Measurements from ENCODE around the gene MSMP. TPM values are rescaled to one million over a fixed set of nuclear protein-coding genes. Genes with fewer than 3 reads are reported as not detected.

The MSMP gene
- total RNA-seq, 1 experiment from 2014 or later = 2.1 TPM

DNA sequence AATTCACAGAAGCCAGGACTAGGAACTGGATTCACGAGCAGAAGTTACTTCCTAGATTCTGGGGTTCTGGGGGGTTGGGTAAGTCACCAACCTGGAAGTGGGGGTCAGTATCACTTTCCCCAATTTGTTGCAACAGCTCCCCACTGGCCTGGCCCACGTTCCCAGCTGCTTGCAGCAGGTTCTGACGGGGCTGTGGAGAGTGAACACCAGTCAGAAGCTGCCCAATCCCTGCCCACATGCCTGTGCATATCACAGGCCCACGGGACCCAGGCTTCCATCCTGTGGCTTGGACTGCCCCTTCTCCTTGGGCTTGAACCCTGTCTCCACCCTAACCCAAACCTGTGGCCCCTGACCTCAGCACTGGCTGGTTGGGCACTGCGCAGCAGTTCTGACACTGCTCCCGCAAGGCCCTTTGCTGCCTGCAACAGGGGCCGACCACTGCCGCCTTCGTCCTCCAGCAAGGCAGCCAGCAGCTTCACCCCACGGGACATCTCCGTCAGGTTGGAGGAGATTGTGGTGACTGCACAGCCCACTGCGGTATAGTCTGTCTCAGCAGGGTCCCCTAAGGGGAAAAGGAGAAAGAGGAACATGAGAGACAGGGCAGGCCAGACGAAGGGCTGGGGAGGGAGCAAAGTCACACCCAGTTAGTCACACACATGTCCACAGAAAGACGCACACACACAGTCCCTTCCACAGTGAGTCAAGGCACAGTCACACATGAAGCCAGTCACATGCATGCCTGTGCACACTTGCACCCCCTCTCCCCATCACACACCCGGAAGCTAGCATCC, 35.2 kb downstream of the MSMP start:
- TF ChIP-seq SMAD3 (CRISPR knock-in tag; IDR thresholded peaks at IDR 0.05; ENCODE audit: borderline replicate concordance) (no peak), ETV6 (CRISPR knock-in tag; IDR thresholded peaks at IDR 0.05) (no peak), NFATC4 (CRISPR knock-in tag; IDR thresholded peaks at IDR 0.05) (no peak), RELA (CRISPR knock-in tag; IDR thresholded peaks at IDR 0.05; ENCODE audit: borderline replicate concordance) (no peak), ZNF121 (CRISPR knock-in tag; IDR thresholded peaks at IDR 0.05) (no peak), PREB (CRISPR knock-in tag; IDR thresholded peaks at IDR 0.05; ENCODE audit: borderline replicate concordance) (no peak), ZNF396 (CRISPR knock-in tag; IDR thresholded peaks at IDR 0.05; ENCODE audit: borderline replicate concordance) (no peak), FOXJ3 (CRISPR knock-in tag; IDR thresholded peaks at IDR 0.05; ENCODE audit: borderline replicate concordance) (no peak), ZNF219 (CRISPR knock-in tag; IDR thresholded peaks at IDR 0.05; ENCODE audit: borderline replicate concordance) (no peak), ZNF423 (CRISPR knock-in tag; IDR thresholded peaks at IDR 0.05) (no peak)
- TF ChIP-seq, protein P1, sequence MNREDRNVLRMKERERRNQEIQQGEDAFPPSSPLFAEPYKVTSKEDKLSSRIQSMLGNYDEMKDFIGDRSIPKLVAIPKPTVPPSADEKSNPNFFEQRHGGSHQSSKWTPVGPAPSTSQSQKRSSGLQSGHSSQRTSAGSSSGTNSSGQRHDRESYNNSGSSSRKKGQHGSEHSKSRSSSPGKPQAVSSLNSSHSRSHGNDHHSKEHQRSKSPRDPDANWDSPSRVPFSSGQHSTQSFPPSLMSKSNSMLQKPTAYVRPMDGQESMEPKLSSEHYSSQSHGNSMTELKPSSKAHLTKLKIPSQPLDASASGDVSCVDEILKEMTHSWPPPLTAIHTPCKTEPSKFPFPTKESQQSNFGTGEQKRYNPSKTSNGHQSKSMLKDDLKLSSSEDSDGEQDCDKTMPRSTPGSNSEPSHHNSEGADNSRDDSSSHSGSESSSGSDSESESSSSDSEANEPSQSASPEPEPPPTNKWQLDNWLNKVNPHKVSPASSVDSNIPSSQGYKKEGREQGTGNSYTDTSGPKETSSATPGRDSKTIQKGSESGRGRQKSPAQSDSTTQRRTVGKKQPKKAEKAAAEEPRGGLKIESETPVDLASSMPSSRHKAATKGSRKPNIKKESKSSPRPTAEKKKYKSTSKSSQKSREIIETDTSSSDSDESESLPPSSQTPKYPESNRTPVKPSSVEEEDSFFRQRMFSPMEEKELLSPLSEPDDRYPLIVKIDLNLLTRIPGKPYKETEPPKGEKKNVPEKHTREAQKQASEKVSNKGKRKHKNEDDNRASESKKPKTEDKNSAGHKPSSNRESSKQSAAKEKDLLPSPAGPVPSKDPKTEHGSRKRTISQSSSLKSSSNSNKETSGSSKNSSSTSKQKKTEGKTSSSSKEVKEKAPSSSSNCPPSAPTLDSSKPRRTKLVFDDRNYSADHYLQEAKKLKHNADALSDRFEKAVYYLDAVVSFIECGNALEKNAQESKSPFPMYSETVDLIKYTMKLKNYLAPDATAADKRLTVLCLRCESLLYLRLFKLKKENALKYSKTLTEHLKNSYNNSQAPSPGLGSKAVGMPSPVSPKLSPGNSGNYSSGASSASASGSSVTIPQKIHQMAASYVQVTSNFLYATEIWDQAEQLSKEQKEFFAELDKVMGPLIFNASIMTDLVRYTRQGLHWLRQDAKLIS (CRISPR knock-in tag; IDR thresholded peaks at IDR 0.05; ENCODE audit: borderline replicate concordance) = no peak
- TF ChIP-seq, protein P2, sequence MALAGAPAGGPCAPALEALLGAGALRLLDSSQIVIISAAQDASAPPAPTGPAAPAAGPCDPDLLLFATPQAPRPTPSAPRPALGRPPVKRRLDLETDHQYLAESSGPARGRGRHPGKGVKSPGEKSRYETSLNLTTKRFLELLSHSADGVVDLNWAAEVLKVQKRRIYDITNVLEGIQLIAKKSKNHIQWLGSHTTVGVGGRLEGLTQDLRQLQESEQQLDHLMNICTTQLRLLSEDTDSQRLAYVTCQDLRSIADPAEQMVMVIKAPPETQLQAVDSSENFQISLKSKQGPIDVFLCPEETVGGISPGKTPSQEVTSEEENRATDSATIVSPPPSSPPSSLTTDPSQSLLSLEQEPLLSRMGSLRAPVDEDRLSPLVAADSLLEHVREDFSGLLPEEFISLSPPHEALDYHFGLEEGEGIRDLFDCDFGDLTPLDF (CRISPR knock-in tag; IDR thresholded peaks at IDR 0.05) = no peak
- TF ChIP-seq, protein P3, sequence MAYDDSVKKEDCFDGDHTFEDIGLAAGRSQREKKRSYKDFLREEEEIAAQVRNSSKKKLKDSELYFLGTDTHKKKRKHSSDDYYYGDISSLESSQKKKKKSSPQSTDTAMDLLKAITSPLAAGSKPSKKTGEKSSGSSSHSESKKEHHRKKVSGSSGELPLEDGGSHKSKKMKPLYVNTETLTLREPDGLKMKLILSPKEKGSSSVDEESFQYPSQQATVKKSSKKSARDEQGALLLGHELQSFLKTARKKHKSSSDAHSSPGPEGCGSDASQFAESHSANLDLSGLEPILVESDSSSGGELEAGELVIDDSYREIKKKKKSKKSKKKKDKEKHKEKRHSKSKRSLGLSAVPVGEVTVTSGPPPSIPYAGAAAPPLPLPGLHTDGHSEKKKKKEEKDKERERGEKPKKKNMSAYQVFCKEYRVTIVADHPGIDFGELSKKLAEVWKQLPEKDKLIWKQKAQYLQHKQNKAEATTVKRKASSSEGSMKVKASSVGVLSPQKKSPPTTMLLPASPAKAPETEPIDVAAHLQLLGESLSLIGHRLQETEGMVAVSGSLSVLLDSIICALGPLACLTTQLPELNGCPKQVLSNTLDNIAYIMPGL (CRISPR knock-in tag; IDR thresholded peaks at IDR 0.05) = no peak
- TF ChIP-seq, protein P4, sequence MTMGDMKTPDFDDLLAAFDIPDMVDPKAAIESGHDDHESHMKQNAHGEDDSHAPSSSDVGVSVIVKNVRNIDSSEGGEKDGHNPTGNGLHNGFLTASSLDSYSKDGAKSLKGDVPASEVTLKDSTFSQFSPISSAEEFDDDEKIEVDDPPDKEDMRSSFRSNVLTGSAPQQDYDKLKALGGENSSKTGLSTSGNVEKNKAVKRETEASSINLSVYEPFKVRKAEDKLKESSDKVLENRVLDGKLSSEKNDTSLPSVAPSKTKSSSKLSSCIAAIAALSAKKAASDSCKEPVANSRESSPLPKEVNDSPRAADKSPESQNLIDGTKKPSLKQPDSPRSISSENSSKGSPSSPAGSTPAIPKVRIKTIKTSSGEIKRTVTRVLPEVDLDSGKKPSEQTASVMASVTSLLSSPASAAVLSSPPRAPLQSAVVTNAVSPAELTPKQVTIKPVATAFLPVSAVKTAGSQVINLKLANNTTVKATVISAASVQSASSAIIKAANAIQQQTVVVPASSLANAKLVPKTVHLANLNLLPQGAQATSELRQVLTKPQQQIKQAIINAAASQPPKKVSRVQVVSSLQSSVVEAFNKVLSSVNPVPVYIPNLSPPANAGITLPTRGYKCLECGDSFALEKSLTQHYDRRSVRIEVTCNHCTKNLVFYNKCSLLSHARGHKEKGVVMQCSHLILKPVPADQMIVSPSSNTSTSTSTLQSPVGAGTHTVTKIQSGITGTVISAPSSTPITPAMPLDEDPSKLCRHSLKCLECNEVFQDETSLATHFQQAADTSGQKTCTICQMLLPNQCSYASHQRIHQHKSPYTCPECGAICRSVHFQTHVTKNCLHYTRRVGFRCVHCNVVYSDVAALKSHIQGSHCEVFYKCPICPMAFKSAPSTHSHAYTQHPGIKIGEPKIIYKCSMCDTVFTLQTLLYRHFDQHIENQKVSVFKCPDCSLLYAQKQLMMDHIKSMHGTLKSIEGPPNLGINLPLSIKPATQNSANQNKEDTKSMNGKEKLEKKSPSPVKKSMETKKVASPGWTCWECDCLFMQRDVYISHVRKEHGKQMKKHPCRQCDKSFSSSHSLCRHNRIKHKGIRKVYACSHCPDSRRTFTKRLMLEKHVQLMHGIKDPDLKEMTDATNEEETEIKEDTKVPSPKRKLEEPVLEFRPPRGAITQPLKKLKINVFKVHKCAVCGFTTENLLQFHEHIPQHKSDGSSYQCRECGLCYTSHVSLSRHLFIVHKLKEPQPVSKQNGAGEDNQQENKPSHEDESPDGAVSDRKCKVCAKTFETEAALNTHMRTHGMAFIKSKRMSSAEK (CRISPR knock-in tag; IDR thresholded peaks at IDR 0.05; ENCODE audit: borderline replicate concordance) = no peak
- Mint-ChIP-seq H3K27ac (no peak overlapping the region), H3K4me3 (no peak overlapping the region), H3K4me1 (no peaks in the 10 kb centered on the region), H3K27me3 (ENCODE audit: low read depth) (no peaks in the 10 kb centered on the region), H3K9me3 (no peaks in the 10 kb centered on the region), H3K36me3 (peaks cover 85% of the 10 kb centered on the region)
- DNase-seq (ENCODE audit: low spot score) (no peak), ATAC-seq (no peak)
- CTCF ChIA-PET = interaction anchor here (0.7 to 3.1 kb wide), 3 partner anchors 10 to 119 kb away, joined by 3 to 16 read pairs (median 5); no protein-coding TSS in a partner anchor
- POLR2A ChIA-PET = no interaction called here

Measured in WTC11 (cell line).